GM12872 (cell line): Measurements from ENCODE around the gene FGD6.

Experiments used
- CTCF ChIP-seq: IDR thresholded peaks from 3 replicates; pipeline ENCODE4 v1.5.1; 2011; ENCODE audit warnings: low read depth, mild to moderate bottlenecking, low read length, moderate library complexity; ENCODE audit not compliant: insufficient read depth

The FGD6 gene

GRCh38 chr12:95217377-95218149 lies at the start of gene FGD6, which contains the start of gene VEZT:
Gene FGD6, minus strand, starts transcription at chr12:95217467. Its CDS starts 227 bp downstream, at chr12:95217240.
Gene VEZT, plus strand, starts transcription at chr12:95217807. Its CDS starts 44 bp downstream, at chr12:95217851.
- peak; percentile 54 for TF ChIP-seq CTCF

GRCh38 chr12:95266254-95266653 lies 49.0 kb upstream of the FGD6 start:
- no peak for TF ChIP-seq CTCF

- TF ChIP-seq CTCF = no peak
Observed at GRCh38 chr12:95265765-95266164, 48.5 kb upstream of the FGD6 start.

GRCh38 chr12:95262808-95263207 lies 45.5 kb upstream of the FGD6 start:
- TF ChIP-seq CTCF = no peak

GRCh38 chr12:95261109-95261508 lies 43.8 kb upstream of the FGD6 start:
- no peak for TF ChIP-seq CTCF

- no peak for TF ChIP-seq CTCF
Observed at GRCh38 chr12:95259368-95259767, 42.1 kb upstream of the FGD6 start.

- no peak for TF ChIP-seq CTCF
Observed at GRCh38 chr12:95258803-95259202, 41.5 kb upstream of the FGD6 start.
